Measurements from ENCODE around the gene SH2D1A. TPM values are rescaled to one million over a fixed set of nuclear protein-coding genes. Genes with fewer than 3 reads are reported as not detected.

Gene SH2D1A
- total and polyA plus RNA-seq, 2 of the 4 experiments (the other 2 are of a cell fraction), result not detected

DNA sequence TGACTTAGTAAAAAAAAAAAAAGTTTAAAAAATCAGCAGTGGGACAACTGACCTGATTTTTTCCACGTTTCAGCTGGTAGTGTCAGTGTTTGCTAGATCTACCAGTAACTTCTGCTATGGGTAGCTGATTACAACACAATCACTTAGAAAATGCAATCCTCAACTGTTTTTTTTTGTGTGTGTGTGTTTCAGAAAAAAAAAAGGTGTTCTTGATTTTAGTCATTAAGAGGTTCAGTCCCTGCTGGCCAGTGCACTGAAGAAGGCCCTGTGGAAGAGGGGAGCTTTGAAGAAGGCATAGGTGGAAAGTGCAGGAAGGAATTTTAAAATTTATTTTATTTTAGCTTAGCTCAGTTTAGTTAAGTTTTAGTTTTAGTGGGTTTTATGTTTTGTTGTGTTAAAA lies 46.9 kb downstream of the SH2D1A start:
- intact Hi-C loops (cut with micrococcal nuclease) (no loop called here), in situ Hi-C loops (cut with MboI; ENCODE audit: low sequenced_read_pairs) (no loop called here), dilution Hi-C loops (cut with HindIII; ENCODE audit: low sequenced_read_pairs, unreplicated experiment) (no loop called here)
- Histone ChIP-seq H3K4me3 (ENCODE audit: insufficient read depth, low read depth, low read length) (no peak overlapping the region), H3K4me1 (ENCODE audit: control insufficient read depth, insufficient read depth, low read length) (no peaks in the 10 kb centered on the region), H2BK15ac (ENCODE audit: low read depth, low read length) (no peak overlapping the region), H2BK20ac (ENCODE audit: low read depth, low read length) (no peak overlapping the region), H3K23ac (ENCODE audit: low read depth, low read length) (no peak overlapping the region), H3K9ac (ENCODE audit: low read depth, low read length) (no peak overlapping the region), H3K36me3 (ENCODE audit: control insufficient read depth, insufficient read depth, low read length) (no peaks in the 10 kb centered on the region), H3K56ac (ENCODE audit: extremely low read depth, insufficient read depth, low read length) (no peak overlapping the region), H2AK5ac (ENCODE audit: low read depth, low read length) (no peak overlapping the region), H3K27me3 (ENCODE audit: control insufficient read depth, insufficient read depth, low read length) (no peaks in the 10 kb centered on the region), H3K4me2 (ENCODE audit: low read depth, low read length) (no peak overlapping the region), H4K20me1 (ENCODE audit: insufficient read depth, low read length) (no peaks in the 10 kb centered on the region), H2BK120ac (ENCODE audit: low read depth, low read length) (no peak overlapping the region), H3K79me1 (ENCODE audit: low read depth in 1 of 2, low read length in 2 of 2) (no peaks in the 10 kb centered on the region), H4K91ac (ENCODE audit: insufficient read depth, low read depth, low read length) (no peak overlapping the region), H3K4ac (ENCODE audit: low read depth, low read length) (no peak overlapping the region), H2BK5ac (ENCODE audit: low read depth, low read length, poor library complexity, severe bottlenecking) (no peak overlapping the region), H2AK9ac (replicated peaks; ENCODE audit: low read depth, low read length, poor library complexity) (no peak overlapping the region), H4K5ac (ENCODE audit: low read depth, low read length) (no peak overlapping the region), H3K18ac (ENCODE audit: low read depth, low read length) (no peak overlapping the region), H3K9me3 (ENCODE audit: control insufficient read depth, insufficient read depth, low read length) (no peaks in the 10 kb centered on the region), H4K8ac (ENCODE audit: low read depth in 2 of 2, low read length in 2 of 2) (no peak overlapping the region), H2AFZ (replicated peaks; ENCODE audit: low read length, poor library complexity) (no peak overlapping the region), H3K9me1 (ENCODE audit: insufficient read depth, low read length) (no peaks in the 10 kb centered on the region), H3K14ac (replicated peaks; ENCODE audit: low read depth, low read length) (no peak overlapping the region), H3K27ac (ENCODE audit: insufficient read depth, low read length) (no peak overlapping the region)
- no CpG with 5 or more reads among the region's 1 CpG for WGBS, 2 experiments (ENCODE audit: extremely low coverage in 2 of 2, insufficient read length in 1 of 2)
- ATAC-seq (ENCODE audit: low read depth) (no peak), DNase-seq (no peak)
- BruUV-seq (replicated peaks), result no TSS peak
- ChIA-PET POLR2A (ENCODE audit: unreplicated experiment) (no interaction called here), CTCF (interaction anchor here (1.2 kb wide), 1 partner anchor 10 kb away, joined by 3 read pairs; no protein-coding TSS in a partner anchor)
- TF ChIP-seq, protein P1, sequence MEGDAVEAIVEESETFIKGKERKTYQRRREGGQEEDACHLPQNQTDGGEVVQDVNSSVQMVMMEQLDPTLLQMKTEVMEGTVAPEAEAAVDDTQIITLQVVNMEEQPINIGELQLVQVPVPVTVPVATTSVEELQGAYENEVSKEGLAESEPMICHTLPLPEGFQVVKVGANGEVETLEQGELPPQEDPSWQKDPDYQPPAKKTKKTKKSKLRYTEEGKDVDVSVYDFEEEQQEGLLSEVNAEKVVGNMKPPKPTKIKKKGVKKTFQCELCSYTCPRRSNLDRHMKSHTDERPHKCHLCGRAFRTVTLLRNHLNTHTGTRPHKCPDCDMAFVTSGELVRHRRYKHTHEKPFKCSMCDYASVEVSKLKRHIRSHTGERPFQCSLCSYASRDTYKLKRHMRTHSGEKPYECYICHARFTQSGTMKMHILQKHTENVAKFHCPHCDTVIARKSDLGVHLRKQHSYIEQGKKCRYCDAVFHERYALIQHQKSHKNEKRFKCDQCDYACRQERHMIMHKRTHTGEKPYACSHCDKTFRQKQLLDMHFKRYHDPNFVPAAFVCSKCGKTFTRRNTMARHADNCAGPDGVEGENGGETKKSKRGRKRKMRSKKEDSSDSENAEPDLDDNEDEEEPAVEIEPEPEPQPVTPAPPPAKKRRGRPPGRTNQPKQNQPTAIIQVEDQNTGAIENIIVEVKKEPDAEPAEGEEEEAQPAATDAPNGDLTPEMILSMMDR (conservative IDR thresholded peaks at IDR 0.05; ENCODE audit: low read depth, low read length), result no peak
- TF ChIP-seq MAFK (IDR thresholded peaks at IDR 0.05; ENCODE audit: low read depth, low read length), result no peak
- TF ChIP-seq RCOR1 (IDR thresholded peaks at IDR 0.05; ENCODE audit: insufficient replicate concordance, low read length), result no peak
- TF ChIP-seq RAD21 (IDR thresholded peaks at IDR 0.05; ENCODE audit: low read length), result no peak
- no peak for TF ChIP-seq BHLHE40 (IDR thresholded peaks at IDR 0.05; ENCODE audit: low read depth, low read length)
- TF ChIP-seq MXI1 (IDR thresholded peaks at IDR 0.05; ENCODE audit: borderline replicate concordance, low read depth, low read length), result no peak
- TF ChIP-seq, protein P2, sequence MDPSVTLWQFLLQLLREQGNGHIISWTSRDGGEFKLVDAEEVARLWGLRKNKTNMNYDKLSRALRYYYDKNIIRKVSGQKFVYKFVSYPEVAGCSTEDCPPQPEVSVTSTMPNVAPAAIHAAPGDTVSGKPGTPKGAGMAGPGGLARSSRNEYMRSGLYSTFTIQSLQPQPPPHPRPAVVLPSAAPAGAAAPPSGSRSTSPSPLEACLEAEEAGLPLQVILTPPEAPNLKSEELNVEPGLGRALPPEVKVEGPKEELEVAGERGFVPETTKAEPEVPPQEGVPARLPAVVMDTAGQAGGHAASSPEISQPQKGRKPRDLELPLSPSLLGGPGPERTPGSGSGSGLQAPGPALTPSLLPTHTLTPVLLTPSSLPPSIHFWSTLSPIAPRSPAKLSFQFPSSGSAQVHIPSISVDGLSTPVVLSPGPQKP (IDR thresholded peaks at IDR 0.05; ENCODE audit: borderline replicate concordance, low read depth, low read length), result no peak
- no peak for TF ChIP-seq CEBPB (IDR thresholded peaks at IDR 0.05; ENCODE audit: low read depth, low read length)
- TF ChIP-seq CHD1 (IDR thresholded peaks at IDR 0.05; ENCODE audit: low read depth, low read length), result no peak
- no peak for TF ChIP-seq RFX5 (IDR thresholded peaks at IDR 0.05; ENCODE audit: low read depth, low read length)
- no peak for TF ChIP-seq MAZ (IDR thresholded peaks at IDR 0.05; ENCODE audit: borderline replicate concordance, low read depth, low read length)
- TF ChIP-seq, protein P3, sequence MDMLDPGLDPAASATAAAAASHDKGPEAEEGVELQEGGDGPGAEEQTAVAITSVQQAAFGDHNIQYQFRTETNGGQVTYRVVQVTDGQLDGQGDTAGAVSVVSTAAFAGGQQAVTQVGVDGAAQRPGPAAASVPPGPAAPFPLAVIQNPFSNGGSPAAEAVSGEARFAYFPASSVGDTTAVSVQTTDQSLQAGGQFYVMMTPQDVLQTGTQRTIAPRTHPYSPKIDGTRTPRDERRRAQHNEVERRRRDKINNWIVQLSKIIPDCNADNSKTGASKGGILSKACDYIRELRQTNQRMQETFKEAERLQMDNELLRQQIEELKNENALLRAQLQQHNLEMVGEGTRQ (IDR thresholded peaks at IDR 0.05; ENCODE audit: low read depth, low read length), result no peak
- TF ChIP-seq SMC3 (IDR thresholded peaks at IDR 0.05; ENCODE audit: low read depth, low read length), result no peak
- no peak for TF ChIP-seq NFE2L2 (IDR thresholded peaks at IDR 0.05; ENCODE audit: low read depth, low read length)
- no peak for TF ChIP-seq POLR2A (IDR thresholded peaks at IDR 0.05; ENCODE audit: low read depth, low read length)
- no peak for TF ChIP-seq FOS (IDR thresholded peaks at IDR 0.05; ENCODE audit: low read depth, low read length)
